Measurements from ENCODE around the gene ADRA2B.

ADRA2B gene

DNA sequence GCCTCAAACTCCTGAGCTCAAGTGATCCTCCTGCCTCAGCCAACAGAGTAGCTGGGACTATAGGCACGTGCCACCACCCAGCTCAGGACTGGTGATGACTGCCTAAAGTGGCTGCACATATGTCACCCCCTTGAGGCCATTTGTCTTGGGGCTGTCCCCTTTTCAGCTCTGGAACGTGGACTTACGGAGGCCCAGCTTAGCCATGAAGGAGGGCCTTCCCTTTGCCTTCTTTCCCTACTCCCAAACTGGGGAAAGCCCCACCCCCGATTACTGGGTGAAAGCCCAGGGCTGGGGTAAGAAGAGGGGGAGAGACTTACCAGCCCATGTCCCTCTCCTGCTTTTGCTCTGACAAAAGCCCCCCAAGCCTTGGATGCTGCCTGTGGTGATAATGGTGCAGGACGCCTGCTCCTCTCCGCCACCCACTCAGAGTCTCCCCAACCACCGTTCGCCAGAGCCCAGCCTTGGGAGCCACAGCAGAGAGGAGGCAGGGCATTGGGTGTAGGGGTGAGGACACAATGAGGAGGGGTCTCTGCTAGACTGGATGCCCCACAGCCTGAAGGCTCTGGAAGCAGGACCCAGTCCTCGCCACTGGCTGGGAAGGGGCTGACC lies 31.3 kb upstream of the ADRA2B start:
- no peak for DNase-seq (ENCODE audit: low read depth)
- H3K4me3 ChIP-seq (ENCODE audit: low read length) = no peak overlapping the region
- no peak for TF ChIP-seq CTCF (conservative IDR thresholded peaks at IDR 0.05; ENCODE audit: low read depth, low read length)

DNA sequence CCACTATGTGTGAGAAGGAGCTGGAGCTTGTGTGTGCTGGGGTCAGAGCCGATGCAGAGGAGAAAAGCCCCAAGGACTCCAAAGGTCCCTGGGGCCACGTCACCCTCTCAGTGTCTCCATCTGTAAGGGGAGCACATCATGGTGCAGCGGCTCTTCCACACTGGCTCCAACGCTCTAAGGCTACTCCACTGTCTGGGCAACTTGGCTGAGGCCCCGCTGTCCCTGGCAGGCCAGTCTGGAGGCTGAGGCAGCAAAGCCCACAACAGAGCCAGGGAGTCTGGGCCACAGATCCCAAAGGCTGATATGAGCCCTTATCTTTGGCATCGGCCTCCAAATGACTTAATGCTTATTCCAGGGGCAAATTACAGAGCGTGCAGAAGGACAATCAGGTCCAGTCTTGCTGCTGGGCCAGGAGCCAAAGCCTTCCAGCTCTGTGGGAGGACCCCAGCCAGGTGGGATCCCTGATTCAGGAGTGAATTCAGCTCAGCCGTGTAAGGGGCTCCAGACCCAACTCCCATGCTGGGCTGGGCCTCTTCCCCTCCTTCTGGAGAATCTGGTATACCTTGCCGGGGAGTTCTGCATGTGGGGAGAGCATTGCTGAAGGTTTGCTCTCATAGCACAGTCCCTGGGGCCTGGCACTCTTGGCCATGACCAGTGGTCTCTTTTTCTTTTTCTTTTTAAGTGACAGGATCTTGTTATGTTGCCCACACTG lies 30.7 kb upstream of the ADRA2B start:
- TF ChIP-seq CTCF (conservative IDR thresholded peaks at IDR 0.05; ENCODE audit: low read depth, low read length) = no peak
- DNase-seq (ENCODE audit: low read depth) = peak; percentile 35
- H3K4me3 ChIP-seq (ENCODE audit: low read length) = no peak overlapping the region

GRCh38 chr2:96146153-96146880 lies 29.9 kb upstream of the ADRA2B start:
- H3K4me3 ChIP-seq (ENCODE audit: low read length) = no peak overlapping the region
- no peak for DNase-seq (ENCODE audit: low read depth)
- no peak for TF ChIP-seq CTCF (conservative IDR thresholded peaks at IDR 0.05; ENCODE audit: low read depth, low read length)

- DNase-seq (ENCODE audit: low read depth) = no peak
- no peak overlapping the region for H3K4me3 ChIP-seq (ENCODE audit: low read length)
Observed at GRCh38 chr2:96145848-96146152, 29.4 kb upstream of the ADRA2B start.

GRCh38 chr2:96145036-96145847 lies 28.9 kb upstream of the ADRA2B start, which contains the start of gene DUSP2:
Gene DUSP2, minus strand, starts transcription at chr2:96145440. Its CDS starts 86 bp downstream, at chr2:96145354.
- no peak for TF ChIP-seq CTCF (conservative IDR thresholded peaks at IDR 0.05; ENCODE audit: low read depth, low read length)
- DNase-seq (ENCODE audit: low read depth) = peak; percentile 32
- H3K4me3 ChIP-seq (ENCODE audit: low read length) = peak within 1 kb of the TSS; percentile 46

More at GRCh38 chr2:96145848-96146152, 29.4 kb upstream of the ADRA2B start:
- TF ChIP-seq CTCF (conservative IDR thresholded peaks at IDR 0.05; ENCODE audit: low read depth, low read length) = no peak

DNA sequence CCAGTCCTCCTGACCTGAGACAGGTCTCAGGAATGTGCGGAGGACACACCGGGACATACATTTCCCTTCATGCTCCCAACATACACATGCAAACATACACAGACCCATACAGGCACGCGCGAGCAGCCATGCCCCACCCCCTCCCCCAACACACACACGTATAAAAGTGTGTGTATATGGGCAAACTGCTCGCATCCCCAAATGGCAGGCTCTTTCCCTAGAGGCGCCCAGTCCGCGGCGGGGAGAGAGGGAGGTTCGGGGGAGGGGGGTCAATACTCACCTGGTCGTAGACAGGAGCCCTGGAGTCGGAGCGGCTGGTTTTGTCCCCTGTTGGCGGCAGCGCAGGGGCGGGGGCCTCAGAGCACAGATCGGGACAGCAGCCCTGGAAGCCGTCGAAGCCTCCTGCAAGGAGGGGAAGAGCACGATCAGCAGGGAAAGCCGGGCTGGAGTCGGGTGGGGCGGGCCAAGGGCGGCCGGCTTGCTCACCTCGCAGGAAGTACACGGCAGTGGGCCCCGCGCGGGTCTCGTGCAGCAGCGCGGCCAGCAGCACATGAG lies 28.2 kb upstream of the ADRA2B start:
- TF ChIP-seq CTCF (conservative IDR thresholded peaks at IDR 0.05; ENCODE audit: low read depth, low read length) = no peak
- no peak for DNase-seq (ENCODE audit: low read depth)
- H3K4me3 ChIP-seq (ENCODE audit: low read length) = peak overlapping the region; percentile 46

All from retinal pigment epithelial cell (primary cell).